ENCODE results near the gene RNU1-1.
"Not testable (repeated sequence)": the region's sequence is repeated elsewhere in the genome, so short reads cannot be mapped to it uniquely, and the experiment has no call there.

GRCh38 chr1:16486316-16486715, 27.8 kb downstream of the RNU1-1 start:
- not testable (repeated sequence) for TF ChIP-seq POLR2A (IDR thresholded peaks at IDR 0.05)
- TF ChIP-seq, protein P1, sequence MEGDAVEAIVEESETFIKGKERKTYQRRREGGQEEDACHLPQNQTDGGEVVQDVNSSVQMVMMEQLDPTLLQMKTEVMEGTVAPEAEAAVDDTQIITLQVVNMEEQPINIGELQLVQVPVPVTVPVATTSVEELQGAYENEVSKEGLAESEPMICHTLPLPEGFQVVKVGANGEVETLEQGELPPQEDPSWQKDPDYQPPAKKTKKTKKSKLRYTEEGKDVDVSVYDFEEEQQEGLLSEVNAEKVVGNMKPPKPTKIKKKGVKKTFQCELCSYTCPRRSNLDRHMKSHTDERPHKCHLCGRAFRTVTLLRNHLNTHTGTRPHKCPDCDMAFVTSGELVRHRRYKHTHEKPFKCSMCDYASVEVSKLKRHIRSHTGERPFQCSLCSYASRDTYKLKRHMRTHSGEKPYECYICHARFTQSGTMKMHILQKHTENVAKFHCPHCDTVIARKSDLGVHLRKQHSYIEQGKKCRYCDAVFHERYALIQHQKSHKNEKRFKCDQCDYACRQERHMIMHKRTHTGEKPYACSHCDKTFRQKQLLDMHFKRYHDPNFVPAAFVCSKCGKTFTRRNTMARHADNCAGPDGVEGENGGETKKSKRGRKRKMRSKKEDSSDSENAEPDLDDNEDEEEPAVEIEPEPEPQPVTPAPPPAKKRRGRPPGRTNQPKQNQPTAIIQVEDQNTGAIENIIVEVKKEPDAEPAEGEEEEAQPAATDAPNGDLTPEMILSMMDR (IDR thresholded peaks at IDR 0.05): not testable (repeated sequence)

Data from esophagus squamous epithelium (tissue), 4 donors.